HG03439 (cell line): ENCODE data around the gene SEC14L6.

Experiments used
- ATAC-seq: cut with Tn5 transposase; IDR thresholded peaks from one replicate; pipeline ENCODE4 v1.9.1; 2021; ENCODE audit warnings: mild to moderate bottlenecking, moderate library complexity; ENCODE audit not compliant: unreplicated experiment

Gene SEC14L6

GRCh38 chr22:30500628-30501027 is 45.9 kb downstream of the SEC14L6 start:
- no peak for ATAC-seq

- ATAC-seq, result no peak
Observed at GRCh38 chr22:30497466-30498150, 48.9 kb downstream of the SEC14L6 start.

DNA sequence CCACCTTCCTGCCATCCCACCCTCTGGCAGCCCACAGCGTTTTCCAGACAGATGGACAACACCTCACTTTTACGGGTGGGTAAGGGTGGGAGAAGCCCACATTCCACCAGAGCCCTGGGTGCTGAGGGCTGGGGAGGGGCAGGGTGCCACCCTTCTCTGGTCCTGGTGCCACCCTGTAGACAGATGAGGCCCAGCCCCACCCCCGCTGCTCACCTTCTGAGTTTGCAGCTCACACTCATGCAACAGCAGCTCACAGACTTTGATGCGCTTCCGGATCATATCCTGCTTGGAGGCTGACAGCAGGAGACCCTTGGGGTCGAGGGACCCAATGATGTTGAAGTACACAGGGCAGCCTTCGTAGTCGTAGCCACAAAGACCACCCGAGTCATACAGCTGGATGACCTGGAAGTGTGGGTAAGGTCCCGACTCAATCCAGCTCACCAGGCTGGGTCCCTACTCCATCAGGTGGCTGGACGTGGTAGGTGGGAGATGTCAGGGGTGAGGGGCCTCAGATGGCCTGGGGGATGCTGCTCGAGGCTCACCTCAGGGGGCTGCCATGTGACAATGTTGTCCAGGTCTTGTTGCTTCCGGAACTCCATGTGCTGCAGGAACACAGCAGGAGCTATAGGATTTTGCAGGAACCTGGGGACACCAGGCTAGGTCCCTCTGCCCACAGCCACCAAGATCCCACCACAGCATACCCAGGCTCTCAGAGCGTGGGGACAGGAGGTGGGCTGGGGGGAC is 51.3 kb downstream of the SEC14L6 start:
- ATAC-seq, result no peak

DNA sequence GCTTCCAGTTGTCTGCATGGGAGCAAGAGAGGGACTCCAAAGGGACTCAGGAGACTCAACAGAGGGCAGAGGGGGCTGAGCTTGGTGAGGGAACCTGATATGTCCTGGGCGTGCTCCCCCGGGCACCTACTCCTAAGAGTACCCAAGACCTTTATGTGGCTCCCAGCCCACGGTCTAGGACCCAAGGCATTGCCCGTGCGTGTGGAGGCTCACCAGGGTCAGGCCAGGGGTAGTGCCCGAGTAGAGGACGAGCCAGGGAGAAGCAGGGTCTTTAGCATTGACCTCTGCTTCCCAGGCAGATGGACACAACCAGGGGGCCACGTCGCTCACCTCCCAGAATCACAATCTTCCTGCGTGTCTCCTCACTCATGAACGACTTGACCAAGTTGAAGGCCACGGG is 54.4 kb downstream of the SEC14L6 start:
- no peak for ATAC-seq

DNA sequence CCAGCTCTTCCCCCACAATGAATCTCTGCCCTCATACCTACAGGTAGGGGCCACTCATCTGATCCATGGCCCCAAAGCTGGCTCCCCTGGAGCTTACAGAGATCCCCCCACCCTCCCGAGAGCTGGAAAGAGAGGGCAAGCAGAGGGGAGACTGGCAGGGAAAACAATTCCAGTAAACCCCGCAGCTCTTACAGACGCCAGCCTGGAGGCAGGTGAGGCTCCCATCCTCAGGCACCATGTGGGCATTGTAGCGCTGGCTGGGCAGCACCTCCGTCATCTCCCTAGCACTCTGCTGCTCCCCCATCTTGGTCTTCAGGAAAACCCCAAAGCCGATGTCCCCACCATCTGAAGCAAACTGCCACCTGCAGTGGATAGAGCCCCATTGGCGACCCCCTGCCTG is 55.2 kb downstream of the SEC14L6 start:
- no peak for ATAC-seq

- no peak for ATAC-seq
Observed at GRCh38 chr22:30490399-30490798, 56.1 kb downstream of the SEC14L6 start.

- no peak for ATAC-seq
Observed at GRCh38 chr22:30488121-30488520, 58.4 kb downstream of the SEC14L6 start.

DNA sequence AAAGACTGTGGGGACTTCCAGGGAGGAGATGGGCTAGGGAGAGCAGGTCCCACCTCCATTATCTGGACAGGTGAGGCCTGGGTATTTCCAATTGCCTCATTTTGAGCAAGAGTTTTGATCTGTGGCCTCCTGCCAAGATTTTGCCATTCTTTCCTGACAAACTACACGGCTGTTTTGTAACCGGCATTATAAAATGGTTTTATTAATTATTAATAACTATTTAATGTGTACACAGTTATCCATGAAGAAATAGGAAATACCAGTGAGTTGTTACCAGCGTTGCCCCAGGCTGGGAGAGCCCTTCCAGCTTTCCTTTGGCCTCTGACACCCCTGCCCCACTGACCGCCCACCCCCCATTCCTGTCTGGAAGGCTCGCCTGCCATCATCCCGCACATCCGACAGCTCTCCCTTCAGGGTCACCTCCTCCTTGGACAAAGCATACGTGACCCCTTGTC is 59.9 kb downstream of the SEC14L6 start:
- ATAC-seq, result no peak

DNA sequence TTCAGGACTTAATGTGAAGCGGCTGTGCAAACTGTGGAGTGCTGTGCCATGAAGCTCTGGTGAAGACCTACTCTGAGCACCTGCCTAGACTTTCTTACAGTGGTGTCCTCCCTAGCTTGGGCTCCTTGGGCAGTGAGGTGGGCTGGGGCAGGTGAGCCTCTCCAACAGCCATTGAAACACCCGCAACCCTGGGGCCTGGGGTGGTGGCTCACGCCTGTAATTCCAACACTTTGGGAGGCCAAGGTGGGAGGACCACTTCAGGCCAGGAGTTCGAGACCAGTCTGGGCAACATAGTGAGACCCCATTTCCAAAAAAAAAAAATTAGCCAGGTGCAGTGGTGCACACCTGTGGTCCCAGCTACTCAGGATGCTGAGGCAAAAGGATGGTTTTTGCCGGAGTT is 60.4 kb downstream of the SEC14L6 start:
- ATAC-seq, result no peak

DNA sequence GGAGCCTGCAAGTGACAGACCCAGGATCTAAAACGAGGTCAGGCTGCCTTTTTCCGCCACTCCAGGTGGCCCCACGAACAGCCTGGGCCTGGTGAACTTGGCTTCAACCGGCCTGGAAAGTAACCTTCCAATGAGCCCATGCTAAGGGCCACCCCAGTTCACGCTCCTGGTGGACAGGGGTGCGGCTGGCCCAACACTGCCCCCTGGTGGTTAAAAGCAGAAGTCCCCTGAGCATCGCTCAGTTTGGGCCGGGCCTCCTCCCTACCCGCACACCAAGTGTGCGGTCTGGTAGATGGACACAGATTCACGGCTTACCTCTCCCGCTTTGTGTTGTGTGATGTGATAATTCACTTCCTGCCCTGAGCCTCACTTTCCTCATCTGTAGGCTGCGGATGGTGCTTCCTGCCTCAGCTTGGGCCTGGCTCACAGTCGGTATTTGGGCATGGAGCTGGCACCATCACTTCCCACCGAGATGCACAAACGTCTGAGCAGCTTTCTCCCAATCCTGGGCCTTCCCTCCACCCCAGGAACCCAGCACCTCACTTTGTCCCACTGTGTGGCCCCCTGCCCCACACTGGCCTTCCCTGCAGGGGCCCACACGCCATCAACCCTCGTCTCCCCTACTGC is 61.1 kb downstream of the SEC14L6 start:
- ATAC-seq, result no peak

DNA sequence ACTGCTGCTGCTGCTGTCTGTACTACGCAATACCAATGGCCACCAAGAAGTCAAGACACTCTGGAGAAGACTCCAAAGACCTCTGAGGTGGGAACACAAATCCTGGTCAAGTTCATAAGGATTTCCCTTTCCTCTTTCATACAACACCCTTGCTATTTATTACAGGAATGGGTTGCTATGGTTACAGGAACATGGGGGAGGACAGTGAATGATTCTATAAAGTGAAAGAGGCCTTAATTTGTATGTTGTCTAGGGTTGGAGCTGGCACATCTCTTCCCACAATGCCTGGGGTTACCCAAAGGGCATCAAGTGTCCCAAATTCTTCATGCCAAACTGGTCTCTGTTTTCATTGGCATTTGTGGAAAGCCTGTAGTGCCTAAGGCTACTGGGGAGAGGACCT is 63.4 kb downstream of the SEC14L6 start:
- no peak for ATAC-seq

DNA sequence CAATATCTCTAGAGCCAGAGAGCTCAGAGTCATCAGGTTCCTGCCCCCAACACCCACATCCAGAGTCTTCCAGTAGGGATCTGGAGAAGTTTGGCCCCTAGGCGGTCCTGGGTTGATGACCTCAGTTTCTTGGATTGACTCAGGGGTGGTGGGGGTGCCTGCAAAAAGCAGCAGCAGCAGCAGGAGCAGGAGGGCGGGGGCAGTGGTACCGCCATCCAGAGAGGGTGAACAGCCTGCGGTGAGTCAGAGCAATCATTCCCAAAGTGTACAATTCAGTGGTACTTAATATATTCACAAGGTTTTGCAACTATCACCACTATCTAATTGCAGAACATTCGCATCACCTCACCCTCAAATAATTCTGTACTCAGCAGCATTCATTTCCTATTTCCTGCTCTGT is 64.8 kb downstream of the SEC14L6 start:
- no peak for ATAC-seq

GRCh38 chr22:30479981-30480380 is 66.6 kb downstream of the SEC14L6 start:
- ATAC-seq, result no peak

DNA sequence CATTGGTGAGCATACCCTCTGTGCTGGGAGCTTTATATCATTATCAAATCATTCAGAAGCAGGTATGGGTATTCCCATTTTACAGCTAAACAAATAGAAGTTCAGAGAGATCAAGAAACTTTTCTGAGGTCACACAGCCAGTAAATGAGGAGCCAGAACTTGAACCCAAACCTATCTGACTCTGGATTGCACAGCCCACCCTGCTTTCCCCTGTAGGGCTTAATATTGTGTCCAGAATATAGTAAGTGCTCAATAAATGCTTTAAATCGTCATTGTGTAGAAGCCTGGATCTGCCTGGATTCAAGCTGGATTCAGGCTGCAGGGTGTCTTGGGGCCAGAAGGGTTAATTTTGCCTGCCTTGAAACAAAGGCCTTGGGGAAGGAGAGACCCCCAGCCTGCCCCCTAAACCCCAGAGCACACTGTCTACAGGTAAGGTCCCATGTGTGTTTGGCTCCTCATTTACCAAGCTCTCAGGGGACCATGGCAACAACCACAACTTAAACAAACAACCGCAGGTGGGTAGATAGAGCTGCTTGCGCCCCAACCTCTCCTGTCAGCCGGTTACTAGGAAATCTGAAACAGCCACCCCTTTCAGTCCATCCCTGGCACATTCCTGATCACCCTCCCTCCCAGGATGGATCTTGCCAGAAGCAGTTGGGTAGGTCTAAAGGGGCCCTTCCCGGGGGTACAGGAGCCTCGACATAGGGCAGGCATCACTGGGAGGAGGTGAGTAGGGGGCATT is 71.7 kb downstream of the SEC14L6 start:
- ATAC-seq, result no peak

DNA sequence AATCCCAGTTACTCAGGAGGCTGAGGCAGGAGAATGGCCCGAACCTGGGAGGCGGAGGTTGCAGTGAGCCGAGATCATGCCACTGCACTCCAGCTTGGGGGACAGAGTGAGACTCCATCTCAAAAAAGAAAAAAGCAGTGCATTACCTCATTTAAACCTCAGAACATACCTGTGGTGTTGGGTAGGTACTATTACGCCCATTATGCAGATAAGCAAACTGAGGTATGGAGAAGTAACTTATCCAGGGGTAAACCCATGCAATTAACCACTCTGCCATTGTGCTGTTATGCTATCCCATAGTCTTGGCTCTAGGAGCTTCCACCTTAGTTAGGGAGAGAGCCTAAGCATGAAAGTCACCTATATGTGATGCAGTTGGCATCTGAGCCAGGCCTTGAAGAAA is 72.4 kb downstream of the SEC14L6 start:
- no peak for ATAC-seq

DNA sequence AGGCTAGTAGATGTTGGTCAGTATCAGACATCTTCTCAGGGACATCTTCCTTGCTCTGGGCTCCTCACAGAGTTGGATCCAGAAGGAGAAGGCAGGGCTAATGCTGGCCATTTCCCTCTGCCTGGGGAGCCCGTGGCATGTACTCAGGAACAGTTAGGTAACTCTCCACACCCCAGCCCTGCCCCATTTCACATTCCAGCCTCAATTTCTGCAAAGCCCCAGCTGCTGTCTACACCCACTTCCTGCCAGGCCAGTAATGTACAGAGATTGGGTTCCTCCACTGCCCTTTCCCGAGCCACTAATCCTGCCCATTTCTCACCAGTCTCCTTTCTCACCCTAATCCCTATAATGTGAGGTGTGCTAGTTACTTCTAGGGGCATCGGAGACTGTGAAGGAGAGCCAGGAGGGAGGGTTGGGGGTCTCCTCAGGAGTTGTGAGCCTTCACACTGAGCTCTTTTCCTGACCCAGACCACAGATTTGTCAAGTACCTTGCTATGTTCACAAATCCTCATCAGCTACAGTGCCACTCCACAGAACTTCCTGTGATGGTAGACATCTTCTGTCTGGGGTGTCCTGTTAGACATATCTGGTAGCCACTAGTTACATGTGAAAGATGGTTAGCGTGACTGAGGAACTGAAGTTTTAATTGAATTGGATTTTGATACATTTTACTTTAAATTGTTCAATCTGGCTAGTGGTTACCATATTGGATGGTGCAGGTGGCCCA is 73.4 kb downstream of the SEC14L6 start:
- no peak for ATAC-seq
